NCI-H510A (cell line): Measurements from ENCODE around the gene JPH3.
A peak's percentile ranks its signal among the peaks of the same experiment; 100 is the strongest.
"Not testable (repeated sequence)": the region's sequence is repeated elsewhere in the genome, so short reads cannot be mapped to it uniquely, and the experiment has no call there.

Source experiments
- DNase-seq: peaks from one replicate; lab custom pipeline; 2025; lab: John Stamatoyannopoulos, UW

Gene JPH3

GRCh38 chr16:87715231-87715630 is 112.9 kb downstream of the JPH3 start:
- DNase-seq = no peak

DNA sequence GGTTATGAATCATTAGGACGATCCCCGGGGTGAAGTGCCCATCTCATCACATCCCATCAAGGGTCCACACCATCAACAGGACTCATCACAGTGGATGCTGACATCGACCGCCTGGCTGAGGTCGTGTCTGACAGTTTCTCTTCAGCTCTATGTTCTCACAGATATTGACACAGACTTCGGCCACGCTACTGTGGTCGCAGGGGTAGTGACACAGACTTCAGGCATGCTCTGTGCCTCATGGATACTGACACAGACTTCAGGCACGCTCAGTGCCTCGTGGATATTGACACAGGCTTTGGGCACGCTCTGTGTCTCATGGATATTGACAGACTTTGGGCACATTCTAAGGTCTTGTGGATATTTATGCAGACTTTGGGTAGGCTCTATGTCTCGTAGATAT is 113.3 kb downstream of the JPH3 start:
- no peak for DNase-seq

GRCh38 chr16:87718831-87719230 is 116.5 kb downstream of the JPH3 start:
- DNase-seq = not testable (repeated sequence)

DNA sequence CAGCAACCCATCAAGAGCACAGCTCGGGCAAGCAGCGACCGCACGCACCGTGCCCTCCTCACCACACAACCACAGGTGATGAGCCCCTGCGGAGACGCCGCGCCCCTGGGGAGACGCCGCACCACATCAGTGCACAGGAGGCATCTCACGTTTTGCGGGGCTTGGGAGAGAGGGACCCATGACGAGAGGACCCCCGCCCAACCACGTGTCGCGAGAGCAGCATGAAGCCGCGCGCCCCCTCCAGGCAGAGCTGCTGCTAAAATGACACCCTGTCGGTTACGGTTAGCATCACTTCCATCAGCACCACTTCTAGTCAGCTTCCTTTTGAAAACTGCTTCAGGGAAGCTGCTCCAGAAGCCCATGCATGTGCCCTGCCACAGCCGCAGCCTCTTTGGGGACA is 118.1 kb downstream of the JPH3 start:
- DNase-seq = no peak

DNA sequence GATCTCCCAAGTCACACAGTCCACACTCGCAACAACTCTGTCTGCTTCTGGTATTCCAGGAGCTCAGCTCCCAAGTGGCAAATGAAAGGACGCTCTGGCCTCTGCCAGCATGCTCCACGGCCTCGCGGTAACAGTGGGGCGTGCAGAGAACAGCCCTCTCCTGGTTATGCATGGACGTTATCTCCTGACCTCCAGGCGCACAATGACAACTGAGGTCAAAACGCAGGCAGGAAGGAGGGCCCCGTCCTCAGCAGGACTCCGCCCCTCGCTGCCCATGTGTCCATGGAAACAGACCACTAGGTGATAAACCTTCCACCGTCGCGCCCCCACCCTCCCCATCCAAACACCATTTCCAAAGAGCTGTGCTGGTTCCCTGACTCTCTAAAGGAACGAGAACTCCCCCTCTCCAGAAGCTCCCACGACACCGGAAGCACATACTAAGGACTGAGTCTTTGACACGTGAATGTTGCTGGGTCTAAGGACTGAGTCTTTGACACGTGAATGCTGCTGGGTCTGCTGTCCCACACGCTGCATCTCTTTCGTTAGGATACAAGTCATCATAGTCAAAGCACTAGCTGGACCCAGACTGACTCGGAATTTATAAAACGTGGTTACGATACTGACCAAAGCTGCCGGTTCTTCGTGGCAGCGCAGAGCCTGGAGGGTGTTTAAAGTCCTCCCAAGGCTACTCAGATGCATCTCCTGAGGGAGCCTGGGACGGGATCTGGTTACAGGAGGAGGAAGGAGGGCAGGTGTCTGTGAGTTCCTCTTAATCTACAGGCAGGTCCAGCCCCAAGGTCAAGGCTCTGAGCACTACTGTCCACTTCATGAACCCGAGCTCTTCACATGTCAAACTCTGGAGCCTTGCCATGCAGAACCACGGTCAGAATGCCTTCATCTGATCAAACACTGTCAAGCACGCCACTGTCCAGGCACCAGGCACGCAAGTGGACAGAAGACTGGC is 119.6 kb downstream of the JPH3 start:
- DNase-seq = no peak

DNA sequence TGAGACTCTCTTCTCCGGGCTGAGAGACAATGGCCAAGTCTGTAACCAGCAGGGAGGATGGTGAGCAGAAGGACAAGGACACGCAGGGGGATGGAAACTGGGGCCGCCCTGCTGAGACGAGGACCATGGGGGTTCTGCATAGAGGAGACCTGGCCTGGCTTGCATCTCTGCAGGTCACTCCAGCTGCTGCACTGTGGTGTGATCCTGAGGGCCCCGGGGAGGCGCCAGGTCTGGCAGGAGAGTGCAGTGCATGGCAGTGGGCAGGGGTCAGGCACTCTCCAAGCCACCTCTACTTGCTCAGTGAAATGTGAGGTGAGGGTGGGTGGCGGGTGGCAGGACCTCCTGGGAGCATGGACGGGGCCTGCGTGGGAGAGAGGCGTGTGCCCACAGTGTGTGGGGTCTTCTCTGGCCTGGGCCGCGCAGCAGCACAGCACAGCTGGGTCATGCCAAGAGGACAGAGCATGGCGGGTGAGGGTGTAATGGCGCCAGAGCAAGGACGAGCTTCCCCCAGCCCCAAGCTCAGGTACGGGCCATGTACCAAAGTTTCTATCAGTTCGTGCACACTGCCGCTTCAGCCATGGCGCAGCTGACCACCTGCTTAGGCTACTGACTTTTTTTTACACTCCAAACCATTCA is 120.4 kb downstream of the JPH3 start:
- DNase-seq = no peak

DNA sequence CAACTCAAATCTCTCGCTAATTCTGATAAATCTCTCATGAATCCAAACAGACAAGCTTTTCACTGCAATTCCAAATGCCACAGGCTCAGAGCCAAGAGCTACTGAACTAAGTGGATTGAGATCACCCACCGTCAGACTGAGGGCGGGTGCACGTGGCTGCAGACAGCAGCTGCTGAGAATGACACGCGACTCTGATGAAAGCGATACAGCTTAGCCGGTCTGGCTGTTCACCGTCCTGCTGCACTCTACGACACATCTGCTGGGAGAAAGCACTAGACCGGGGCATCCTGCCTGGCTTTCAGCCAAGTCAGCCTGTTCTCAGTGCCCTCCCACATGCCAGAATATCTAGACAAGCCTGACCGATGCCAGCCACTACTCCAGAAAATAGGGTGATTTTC is 120.9 kb downstream of the JPH3 start:
- peak; percentile 90 for DNase-seq

DNA sequence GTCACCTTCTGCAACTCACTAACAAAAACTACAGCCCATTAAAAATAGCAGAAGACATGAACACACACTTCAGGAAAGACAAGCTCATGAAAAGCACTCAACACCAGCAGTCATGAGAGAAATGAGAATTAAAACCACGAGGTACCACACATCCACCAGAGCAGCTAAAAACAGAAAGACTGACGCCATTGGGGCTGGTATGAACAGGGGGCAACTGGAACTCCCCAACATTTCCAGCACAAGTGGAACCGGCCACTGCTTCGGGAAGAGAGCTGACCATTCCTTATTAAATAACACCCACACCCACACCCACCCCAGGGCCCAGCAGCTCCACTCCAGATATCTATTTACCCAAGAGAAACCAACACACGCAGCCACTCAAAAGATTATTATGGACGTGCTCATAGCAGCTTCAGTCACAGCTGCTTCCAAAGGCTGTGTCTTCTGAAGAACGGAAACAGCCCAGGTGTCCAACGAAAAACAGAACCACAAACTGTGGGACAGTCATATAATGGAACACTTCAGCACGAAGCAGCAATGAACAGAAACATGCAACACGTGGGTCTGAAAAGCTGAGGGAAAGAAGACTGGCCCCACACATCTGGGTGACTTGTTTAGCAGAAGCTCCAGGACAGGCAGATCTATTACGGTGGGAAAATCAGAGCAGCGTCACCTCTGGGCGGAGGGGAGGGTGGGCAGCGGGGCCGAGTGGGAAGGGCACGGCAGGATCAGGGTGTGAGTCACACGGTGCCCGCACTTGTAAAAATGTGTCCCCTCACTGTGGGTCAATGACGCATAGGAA is 122.4 kb downstream of the JPH3 start:
- DNase-seq = peak; percentile 33

GRCh38 chr16:87725596-87726235 is 123.4 kb downstream of the JPH3 start:
- DNase-seq = peak; percentile 24

DNA sequence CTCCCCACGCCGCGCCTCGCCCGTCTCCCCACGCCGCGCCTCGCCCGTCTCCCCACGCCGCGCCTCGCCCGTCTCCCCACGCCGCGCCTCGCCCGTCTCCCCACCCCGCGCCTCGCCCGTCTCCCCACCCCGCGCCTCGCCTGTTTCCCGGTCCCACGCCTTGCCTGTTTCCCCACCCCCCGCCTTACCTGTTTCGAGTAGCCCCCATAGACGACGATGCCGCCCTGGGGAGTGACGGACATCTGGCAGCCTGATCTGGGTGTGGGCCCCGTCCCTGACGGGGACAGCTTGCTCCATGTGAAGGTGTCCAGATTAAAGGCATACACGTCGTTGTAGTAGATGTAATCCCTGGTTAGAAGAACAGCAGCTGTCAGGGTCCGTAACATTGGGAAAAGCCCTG is 124.3 kb downstream of the JPH3 start:
- not testable (repeated sequence) for DNase-seq

DNA sequence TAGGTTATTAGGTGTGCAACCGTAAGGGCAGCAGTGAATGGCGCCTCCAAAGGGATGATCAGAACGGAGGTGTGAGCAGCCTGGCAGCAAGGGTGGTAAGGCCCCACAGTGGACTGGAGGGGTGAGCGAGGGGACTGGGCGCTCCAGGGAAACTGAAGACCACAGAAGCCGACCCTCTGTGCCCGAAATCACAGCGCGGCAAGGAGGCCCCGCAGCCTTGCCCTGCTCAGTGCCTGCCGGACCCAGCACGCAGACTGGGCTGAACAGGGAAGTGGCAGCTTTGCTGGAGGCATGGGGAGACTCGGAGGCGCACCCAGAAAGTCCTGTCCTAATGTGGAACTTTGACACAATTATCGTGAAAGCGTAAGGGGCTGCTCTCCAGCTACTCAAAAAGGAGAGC is 125.0 kb downstream of the JPH3 start:
- no peak for DNase-seq

- no peak for DNase-seq
Observed at GRCh38 chr16:87728026-87728425, 125.7 kb downstream of the JPH3 start.

GRCh38 chr16:87729266-87729954 is 127.1 kb downstream of the JPH3 start:
- no peak for DNase-seq

DNA sequence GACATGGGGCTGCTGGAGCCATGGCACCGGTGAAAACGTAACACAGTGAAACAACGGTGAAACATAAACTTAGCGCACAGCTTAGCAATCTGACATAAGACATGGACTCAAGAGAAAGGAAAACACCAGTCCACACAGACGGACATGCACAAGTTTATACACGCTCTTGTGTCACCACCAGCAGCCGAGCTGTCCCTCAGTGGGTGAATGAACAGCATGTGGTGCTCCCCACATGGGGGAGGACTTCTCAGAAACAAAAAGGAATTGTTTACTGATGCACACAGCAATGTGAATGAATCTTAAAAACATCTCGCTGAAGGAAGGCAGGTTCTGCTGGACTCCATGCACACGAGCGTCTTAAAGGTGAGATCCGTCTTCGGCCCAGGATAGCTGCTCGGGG is 129.3 kb downstream of the JPH3 start:
- DNase-seq = no peak

DNA sequence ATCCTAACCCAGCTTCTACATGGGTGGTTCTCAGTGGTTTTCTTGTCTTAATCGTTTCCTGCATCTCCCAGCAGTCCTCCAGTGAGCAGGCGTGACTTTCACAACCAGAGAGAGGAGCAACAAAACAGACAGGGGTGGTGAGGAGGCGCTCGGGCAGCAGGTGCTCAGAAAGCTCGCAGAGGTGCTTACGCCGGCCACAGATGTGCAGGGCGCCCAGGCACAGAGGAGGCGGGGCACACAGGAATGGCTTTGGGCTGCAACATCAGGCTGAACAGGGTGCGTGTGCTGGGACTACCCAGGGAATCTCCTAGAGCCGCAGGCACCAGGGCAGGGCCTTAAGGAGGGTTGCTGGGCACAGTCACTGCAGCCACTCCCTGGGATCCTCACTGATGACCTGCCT is 130.9 kb downstream of the JPH3 start:
- peak; percentile 33 for DNase-seq

DNA sequence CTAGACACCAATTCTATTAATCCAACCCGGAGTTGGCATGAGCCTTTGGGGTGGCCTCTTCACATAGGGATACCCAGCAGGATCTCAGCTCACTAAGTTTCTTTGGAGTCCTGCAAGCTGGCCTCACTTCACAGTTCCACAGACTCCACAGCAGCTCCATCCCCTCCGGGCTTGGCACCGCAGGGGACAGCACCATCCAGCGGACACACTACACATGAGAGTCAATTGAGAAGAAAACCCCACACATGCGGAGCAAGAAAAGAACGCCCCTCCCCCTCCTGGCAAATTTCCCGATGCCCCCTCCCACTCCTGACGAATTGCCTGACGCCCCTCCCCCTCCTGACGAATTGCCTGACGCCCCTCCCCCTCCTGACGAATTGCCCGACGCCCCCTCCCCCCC is 132.3 kb downstream of the JPH3 start:
- DNase-seq = no peak

DNA sequence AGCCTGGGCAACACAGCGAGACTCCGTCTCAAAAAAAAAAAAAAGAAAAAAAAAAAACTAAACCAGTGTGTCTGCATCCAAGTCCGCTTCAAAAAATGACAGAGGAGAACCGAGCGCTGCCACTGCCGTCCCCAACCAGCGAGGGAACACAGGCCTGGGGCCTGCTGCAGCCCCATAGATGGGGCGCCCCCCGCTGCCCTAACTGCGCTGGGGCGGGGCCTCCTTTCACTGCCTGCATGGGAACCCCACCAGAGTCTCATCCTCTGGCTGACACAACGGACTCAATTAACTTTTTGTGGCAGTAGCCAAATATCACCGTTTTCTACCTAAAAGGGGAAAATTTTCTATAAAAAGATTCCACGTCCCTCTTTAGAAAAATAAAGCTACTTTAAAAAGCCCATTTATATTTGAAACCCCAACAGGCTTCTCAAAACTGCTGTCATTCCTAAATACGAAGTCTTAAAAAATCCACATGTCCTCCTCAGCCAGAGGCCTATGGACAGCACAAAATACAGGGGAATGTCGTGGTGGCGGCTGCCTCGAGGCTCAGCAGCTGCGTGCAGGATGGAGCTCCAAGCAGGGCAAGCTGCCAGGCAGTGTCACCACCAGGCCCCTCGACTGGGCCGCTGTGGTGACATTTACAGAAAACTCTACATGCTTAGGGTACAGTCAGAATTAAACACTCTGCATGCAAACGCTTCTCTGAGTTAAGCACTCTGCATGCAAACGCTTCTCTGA is 133.1 kb downstream of the JPH3 start:
- DNase-seq = no peak

GRCh38 chr16:87736008-87736382 is 133.7 kb downstream of the JPH3 start:
- DNase-seq = no peak

DNA sequence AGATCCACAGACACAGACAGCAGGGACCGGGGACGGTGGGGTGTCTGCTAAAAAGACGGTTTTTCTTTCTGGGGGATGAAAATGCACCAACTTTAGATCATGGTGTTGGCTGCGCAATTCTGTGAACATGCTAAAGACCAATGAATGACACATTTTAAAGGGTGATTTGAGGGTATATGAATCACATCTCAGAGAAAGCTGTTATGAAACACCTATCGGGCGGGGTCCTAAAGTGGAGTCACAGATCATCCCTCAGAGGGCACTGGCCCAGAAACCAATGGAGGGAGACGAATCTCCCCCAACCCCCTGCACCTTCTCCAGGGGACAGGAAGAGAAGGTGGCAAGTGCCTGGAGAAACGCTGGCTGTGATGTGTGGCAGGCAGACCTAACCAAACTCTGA is 137.5 kb downstream of the JPH3 start:
- DNase-seq = no peak

DNA sequence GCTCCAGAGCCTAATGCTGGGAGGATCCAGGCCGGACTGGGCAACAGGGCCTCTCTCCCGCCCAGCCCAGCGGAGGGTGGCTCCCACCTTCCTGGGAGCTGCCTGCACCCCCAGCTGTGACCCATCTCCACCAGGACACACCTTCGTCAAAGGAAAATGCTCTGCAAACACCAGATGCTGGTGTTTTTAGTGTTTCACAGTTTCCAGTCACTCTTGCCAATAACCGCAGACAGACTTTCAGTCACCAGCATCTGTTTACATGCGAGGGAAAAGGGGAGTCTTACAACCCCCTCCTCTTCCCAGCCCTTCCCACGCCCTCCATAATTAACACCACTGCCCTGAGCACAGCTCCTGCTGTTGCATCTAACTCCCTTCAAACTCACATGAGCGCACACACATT is 138.1 kb downstream of the JPH3 start:
- DNase-seq = no peak

- DNase-seq = no peak
Observed at GRCh38 chr16:87740909-87741424, 138.7 kb downstream of the JPH3 start.
